Measurements from ENCODE around the gene CACNA2D4.
A peak's percentile ranks its signal among the peaks of the same experiment; 100 is the strongest.

The CACNA2D4 gene

DNA sequence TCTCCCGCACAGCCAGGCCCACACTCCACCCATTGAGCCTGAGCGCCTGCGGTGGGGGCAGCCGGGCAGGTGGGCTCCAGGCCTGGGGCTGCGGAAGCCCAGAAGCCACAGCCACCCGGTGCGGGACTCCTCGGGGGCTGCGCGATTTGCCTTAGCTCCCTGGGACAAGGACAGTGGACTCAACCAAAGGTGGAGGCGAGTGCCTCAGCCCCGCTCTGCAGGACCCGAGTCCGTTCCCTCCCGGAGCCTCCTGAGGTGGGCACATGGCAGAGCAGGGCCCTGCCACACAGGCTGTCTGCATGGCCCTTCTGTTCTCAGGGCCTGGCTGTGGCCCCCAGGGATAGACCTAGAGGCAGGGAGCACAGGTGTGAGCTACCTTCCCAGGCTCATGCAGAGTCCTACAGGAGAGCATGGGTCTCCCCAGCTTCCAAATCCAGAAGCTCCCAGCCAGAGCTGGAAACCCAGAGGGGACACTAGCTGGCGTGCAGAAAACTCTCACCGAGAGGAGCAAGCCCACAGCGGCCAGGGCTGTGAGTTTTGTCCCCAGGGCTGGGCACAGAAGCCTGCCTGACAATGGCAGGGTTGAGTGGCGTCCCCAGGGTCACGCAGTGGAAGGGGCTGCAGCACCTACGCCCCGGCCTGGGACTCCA lies 120.3 kb downstream of the CACNA2D4 start:
- no peak for DNase-seq

DNA sequence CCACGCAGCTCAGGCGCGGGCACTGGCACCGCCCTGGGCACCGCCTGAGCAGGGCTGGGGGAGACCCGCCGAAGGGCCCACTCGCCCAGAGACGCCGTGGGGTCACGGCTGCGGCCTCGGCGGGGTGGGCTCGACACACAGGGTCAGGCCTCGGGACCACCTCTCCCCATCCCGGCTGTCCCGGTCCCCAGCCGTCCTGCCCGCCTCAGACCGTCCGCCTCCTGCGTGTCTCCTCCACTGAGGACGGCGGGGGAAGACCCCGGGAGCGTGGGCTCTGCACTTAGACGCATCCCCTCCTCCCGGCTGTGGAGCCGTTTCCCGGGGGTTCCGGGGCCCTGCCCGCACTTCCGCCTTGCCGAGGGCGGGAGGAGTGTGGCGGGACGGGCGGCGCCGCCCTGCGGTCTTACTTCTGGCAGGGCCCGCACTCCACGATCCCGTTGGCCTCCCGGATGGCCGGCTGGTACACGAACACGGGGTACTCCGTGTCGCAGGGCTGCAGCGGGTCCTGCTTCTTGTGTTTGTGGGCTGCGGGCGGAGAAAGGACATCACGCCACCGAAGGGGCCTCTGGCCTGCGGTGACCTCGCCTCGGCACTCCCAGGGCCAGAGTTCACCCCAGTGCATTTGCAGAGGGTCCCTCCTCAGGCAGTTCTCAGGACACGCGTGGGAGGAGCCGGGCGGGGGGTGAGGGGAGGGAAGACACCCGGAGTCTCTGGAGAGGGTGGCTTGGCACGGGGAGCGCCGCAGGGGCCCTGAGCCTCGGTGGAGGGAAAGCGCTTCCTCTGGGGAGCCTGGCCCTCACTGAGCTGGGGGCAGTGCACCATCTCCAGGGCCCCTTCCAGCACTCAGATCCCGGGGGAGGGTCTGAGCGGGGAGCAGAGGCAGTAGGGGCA lies 121.2 kb downstream of the CACNA2D4 start:
- DNase-seq, result peak; percentile 88

DNA sequence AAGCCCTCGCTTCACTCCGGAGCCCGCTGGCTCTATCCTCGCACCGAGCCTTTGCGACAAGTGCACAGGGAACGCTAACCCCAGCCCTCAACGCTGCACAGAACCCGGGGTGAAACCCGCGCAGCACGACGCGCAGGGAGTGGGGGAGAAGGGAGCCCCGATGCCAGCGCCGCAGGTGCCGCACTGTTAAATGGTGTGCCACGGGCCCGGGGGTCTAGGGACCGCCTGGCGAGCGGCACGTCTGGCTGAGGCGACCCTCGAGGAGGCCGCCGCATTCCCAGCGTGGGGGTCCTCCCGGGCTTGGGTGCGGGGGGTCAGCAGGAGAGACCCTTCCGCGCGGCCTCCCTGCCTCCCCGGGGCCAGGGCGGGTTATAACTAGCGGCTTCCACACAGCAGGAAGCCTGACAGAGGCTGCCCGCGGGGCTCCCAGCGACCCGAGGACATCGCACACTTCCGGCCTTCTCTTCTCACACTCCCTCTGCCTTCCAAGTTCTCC lies 121.9 kb downstream of the CACNA2D4 start:
- DNase-seq, result no peak

DNA sequence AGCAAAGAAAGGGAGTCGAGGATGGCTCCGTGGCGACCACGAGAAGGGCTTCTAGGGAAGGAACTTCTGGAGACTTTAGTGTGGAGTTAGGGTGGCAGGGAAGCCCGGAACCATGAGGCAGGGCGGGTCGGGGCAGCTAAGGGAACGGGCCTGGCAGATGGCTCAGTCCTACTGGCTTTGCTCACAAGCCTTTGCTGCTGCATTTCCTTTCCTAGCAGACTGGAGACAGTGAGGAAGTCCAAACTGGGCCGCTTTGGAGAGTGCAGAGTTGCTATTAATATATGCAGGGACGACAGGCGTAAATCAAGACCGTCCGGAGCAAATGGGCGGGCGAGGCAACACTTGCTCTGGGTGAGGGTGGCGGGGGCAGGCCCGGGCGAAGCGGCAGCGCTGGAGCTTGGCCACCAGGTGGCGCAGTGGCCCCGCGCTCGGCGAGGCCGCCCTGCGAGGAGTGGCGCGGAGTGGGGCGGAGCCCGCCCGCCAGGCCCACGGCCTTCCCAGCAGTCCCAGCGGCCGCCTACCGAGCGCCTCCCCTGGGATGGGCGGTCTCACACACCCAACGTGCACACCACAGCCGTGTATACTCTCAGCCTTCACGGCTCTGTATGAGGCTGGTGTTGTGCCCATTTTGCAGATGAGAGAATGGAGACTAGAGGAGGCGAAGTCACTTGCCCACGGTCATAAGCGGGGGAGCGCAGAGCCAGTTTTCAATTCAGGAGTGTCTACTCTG lies 122.5 kb downstream of the CACNA2D4 start:
- DNase-seq, result peak; percentile 98

DNA sequence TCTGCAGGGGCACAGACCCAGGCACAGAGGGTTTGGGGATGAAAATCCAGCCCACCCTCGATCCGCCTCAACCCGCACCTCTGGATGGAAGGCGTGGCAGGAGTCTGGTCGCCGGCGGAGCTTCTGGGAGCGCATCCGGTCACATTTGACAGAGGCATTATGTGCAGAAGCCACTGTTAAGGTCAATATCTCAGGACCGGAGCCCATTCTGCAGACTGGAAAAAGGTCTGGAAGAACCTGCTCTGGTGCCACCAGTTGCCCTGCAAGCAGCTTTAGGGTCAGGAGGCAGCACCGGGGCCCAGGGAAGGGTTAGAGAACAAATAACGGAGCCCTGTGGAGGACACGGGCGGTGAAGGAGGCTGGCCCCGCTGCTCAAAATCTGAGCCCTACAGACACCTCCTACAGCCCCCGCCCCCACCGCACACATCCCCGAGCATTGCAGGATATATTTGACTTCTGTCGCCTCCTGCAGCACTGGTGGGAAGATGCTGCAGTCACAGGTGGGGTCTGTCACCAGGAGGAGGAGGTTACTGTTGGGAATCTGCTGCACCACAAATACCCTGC lies 123.1 kb downstream of the CACNA2D4 start:
- no peak for DNase-seq

DNA sequence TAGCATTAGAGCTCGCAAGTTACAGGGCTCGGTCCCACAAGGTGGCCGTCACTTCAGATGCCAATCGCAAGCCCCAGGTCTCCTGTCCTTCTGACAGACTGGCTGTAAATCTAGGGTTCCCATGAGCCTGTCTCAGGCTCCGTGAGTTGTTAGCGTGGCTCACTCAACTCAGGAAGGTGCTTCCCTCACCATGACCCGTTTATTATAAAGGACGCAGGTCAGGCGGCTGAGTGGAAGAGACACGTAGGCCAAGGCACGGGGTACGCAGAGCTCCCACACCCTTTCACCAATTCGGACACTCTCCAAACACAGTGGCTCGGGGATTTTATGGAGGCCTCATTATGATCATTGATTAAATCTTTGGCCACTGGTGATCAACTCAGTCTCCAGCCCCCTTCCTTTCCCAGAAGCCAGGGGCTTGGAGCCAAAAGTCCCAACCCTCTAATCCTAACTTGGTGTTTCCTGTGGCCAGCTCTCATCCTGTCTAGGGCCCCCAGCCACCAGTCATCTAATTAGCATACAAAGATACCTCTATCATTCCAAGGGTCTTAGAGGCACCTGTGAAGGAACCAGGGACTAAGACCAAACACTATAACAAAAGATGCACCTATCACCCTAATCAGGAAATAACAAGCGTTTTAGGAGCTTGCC lies 123.9 kb downstream of the CACNA2D4 start:
- no peak for DNase-seq

DNA sequence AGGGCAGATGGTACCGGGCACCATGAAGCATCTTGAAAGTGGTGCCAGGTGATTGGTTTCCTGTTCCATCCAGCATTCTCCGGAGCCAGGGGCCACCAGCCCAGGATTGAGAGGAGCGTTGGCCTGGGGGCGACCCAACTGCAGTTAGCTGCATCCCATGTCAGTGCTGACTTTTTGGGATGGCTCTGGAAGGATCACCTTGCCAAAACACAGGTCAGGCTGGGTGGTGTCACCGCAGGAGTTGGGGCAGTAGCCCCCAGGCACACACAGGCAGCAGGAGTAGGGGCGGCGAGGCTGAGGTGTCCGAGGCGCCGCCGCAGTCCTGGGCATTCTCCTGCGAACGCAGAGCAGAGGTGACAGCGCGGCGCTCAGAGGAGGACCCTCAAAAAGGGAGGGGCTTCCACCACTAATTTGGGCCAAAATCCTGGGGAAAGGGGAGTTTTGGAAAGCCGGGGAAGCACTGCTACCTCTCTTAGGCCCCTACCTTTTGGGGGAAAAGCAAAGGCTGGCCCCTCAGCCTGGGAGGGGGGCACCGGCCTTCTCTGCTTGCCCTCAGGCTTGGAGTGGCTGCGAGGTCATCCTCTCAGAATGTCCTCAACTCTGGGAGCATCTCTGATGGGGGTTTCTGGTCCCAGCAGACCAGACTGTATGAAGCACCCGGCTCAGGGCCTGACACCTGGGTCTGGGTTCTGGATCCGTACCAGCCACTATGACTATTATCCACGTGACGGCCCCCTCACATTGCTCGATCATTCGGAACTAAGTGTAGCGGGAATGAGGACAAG lies 124.8 kb downstream of the CACNA2D4 start:
- no peak for DNase-seq

DNA sequence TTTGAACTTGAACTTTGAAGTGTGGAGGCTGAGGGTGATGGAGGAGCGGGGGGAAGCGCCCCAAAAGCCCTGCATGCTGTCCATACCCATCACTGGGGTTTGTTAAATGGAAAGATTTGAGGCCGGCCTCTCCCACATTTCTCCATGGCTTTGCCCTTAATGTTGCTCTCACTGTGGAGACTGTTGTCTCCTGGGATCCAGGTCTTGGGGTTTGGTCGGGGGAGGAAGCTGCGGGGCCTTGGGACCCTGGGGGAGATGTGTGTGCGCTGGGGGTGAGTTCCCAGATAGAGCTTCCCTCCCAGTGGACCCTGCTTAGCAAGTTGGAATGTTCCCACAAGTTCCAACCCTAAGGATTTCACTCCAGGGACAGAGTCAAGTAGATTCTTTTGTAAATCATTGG lies 126.0 kb downstream of the CACNA2D4 start:
- DNase-seq, result no peak

DNA sequence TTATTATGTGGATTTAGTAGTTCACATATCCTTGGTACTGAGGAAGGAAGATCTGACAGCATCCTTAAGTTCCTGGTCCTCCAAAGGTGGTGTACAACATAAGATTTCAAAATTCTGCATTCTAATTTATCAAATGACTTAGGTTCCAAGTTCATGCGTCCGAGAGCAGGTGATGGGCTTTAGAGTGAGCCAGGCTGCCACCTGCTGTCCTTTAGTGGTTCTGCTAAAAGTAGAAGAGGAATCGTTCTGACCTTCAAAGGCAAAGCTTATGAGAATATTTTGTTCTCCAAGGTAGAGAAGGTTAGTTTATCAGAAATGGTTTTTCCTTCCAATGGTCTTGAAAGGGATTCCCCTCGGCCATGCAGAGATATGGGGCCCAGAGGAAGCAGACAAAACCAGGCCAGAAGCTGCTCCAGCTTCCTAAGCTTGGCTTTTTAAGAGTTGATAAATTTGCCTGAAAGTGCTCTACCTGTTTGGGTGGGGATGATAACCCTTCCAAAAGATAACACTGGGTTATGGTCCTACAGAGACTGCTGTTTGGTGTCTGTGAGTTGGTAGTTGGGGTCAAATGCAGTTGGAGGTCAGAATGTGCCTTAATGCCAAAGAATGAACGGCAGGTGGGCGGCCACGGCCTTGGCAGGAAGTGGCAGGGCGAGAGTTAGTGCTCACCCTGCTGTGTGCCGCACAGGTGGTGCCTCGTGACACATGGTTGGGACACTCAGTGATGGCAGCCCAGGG lies 127.2 kb downstream of the CACNA2D4 start:
- DNase-seq, result peak; percentile 82

DNA sequence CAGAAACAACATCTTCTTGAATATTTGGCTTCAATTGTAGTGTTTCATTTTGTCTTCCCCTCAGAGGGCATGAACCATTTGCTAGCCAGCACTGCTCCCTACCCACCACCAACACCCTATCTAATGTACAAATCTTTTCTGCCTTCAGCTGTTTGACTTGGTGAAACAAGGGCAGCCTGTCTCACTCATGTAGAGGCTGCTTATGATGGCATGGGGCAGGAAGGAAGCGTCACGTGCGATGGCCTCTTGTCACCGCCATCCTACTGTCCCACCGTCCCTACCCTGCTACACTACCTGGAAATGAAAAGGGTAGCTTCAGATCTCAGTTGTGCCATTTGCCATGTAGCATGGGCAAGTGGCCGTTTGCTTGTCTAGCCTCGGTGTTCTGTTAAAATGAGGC lies 128.0 kb downstream of the CACNA2D4 start:
- DNase-seq, result no peak

DNA sequence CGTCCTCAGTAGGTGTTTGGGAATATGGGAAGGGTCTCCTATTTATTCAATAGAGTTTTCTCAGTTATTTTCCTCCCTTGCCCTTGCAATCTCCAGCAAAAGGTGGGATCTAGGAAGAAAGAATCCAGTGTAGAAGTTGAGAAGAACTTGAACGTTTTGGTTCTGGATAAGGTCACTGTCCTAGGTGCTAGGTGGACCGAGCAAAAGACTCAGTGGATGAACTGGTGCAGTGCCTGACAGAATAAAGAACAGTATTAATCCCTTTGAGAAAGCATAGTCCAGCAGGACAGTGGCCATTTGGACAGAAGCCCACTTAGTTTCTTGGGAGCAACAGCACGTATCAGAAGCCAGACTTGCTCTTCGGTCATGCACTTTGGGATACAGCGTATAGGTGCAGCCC lies 130.7 kb downstream of the CACNA2D4 start:
- no peak for DNase-seq

DNA sequence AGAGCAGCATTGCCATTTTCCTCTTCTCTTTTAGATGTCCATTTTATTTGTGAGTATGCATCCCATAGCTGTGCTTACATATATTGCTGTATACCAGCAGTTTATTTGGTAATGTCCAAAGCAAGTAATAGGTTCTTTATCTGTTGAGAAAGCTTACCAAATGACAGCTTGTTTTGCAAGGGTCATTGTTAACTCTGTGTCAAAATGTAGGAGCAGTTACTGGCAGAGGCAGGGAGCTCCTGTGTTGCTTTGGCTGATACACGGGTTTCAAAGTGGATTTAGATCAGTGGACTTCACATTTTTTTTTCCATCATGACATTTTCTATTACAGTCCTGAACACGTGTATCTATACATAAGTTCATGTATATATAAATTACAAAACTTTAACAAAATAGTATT lies 136.2 kb downstream of the CACNA2D4 start:
- no peak for DNase-seq

DNA sequence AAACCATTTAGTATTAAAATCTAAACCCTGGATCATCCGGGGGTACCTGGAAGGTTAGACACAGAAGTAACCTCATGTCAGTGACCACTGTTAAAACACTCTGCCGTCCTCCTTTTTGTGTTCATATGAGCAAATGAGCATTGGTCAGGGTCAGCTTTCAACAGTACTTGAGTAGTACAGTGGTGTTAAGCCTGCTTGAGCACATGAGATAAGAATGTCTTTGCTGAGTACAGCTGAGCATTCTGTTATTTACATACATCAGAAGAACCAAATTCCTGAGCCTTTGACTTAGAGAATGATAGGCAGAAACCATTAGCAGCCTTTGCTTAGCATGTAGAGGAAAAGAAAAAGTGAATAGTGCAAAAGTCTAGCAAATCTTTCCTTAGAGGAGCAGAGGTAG lies 136.7 kb downstream of the CACNA2D4 start:
- DNase-seq, result no peak

DNA sequence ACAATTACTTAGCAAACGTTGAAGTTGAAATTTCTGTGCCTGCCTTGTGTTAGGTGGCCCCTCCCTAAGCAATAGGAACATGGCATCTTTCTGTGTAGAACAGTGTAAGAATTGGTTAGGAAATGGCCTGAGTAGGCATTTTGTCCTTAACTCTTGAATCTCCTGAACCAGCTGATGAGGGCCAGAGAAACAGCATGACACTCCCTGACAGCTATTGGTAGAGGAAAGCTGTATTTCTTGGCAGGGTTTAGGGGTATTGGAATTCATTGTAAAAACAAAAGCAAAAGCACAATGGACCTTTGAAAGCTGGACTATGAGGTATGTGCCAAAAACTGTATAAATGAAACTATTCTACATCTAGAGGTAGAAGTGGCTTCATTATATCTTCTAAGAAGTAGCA lies 138.7 kb downstream of the CACNA2D4 start:
- no peak for DNase-seq

DNA sequence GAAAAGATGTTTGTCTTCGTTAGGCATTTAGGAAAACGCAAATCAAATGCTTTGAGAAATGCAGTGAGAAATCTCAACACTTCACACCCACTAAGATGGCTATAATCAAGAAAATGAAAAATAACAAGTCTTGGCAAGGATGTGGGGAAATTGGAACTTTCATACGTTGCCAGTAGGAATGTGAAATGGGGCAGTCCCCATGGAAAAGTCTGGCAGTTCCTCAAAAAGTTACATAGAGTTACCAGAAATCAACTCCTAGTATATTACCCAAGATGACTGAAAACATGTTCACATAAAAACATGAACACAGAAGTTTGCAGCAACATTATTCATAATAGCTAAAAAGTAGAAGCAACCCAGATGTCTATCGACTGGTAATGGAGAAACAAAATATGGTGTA lies 139.5 kb downstream of the CACNA2D4 start:
- DNase-seq, result no peak

DNA sequence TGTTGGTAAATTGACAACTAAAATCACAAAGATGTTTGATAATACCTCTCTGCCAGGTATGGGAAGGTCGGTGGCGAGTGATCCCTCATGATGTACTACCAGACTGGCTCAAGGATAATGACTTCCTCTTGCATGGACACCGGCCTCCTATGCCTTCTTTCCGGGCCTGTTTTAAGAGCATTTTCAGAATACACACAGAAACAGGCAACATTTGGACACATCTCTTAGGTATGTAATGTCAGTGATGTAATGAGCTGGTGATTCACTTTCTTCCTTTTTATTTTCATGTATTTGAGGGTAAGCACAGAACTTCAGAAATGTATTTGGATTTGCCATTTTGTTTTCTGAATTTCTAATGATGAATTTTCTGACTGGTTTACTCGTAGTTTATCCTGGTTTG lies 140.7 kb downstream of the CACNA2D4 start:
- DNase-seq, result no peak

DNA sequence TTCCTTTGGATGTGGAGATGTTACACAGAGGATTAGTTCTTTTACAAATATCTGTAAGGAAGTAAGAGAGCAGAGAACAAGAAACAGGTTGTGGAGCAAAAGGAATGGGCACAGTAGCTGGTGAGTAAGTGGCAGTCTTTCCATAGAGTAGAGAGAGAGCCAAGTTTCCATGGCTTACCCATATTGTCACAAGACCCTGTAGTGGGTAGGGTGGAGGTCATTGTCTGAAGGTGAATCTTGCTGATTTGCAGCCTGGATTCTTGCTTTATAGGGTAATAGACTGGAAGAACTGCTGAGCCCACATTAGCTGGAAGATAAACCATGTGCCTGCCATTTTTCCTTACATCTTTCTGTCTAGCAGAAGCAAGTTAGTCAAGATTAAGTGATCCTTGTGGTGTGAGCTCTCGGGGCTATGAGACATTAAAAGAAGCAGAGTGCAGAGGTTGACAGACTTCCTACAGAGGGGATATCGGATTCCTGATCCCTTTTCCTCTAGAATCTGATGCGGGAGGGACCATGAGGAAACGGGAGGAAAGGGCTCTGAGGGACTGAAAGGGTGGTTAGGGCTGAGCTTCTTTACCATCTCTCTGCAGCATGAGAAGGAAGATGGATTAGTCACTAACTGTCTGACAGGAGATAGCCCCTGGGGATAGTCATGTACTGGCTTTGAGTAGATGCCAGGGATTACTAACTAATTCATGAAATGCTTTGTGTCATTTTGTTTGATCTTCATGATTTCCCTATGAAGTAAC lies 142.1 kb downstream of the CACNA2D4 start:
- DNase-seq, result no peak

DNA sequence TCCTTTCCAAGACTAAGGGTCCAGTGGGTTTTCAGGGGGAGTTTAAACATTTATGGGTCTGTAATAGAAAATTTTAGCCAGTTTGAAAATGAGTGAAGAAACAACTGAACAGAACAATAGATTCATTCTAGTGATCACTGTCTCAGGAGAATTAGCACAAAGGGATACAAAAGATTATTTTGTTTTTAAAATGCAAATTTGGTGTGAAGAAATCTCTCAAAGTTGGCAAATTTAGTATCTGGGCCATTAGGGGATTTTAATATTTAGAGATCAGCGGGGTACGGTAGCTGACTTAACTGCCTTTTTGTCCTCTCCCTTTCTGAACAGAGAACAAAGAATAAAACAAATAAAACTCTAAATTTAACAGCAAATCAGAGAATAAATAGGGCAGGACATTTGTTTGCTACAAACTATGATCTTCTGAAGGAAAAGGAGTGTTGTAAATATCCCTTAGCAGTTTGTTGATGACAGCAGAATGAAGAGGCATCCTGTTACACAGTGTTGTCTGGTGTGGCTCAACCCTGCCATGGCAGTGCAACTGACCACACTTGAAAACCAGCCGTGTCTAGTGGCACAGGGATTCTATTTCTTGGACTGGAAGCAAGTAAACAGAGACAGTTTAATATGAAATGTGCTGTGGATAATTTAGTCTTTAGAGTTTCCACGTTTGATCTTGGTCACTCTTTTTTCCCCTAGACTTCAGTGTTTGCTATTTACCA lies 144.4 kb downstream of the CACNA2D4 start:
- no peak for DNase-seq

DNA sequence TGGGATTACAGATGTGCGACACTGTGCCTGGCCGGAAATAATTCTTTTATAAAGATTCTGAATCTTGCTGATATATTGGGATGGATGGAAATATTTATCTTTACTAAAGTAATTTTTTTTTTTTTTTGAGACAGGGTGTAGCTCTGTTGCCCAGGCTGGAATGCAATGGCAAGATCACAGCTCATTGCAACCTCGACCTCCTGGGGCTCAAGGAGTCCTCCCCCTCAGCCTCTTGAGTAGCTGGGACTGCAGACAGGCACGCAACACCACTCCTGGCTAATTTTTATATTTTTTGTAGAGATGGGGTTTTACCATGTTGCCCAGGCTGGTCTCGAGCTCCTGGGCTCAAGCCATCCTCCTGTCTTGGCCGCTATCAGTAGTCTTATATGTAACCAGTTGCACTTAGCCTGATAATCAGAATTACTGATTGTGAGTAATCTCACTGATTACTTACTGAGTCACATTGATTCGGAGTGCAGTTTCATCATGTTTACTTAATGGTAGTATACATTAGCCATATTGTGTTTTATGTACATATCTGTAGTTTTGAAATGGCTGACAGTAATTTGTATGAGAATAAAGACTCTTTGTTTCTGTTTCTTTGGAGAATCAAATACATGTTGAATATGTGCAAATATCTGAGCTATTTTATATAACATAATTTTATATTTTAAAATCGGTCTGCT lies 148.5 kb downstream of the CACNA2D4 start:
- DNase-seq, result no peak
